C4-2B (cell line): ENCODE measurements around the gene OPCML.

Source experiments
- H3K27ac ChIP-seq: fragments of 450-650 bp; 2 replicates; pipeline ENCODE4 v1.5.1; 2017
- CTCF ChIP-seq: fragments of 450-650 bp; conservative IDR thresholded peaks from 2 replicates; pipeline ENCODE4 v1.5.1; 2017; ENCODE audit warnings: mild to moderate bottlenecking
- ZFX ChIP-seq: fragments of 450-650 bp; IDR thresholded peaks from 2 replicates; pipeline ENCODE4 v1.6.1; 2017

The OPCML gene

GRCh38 chr11:132788816-132789325 lies 743.4 kb downstream of the OPCML start:
- H3K27ac ChIP-seq = no peak overlapping the region
- TF ChIP-seq CTCF (no peak), ZFX (no peak)

DNA sequence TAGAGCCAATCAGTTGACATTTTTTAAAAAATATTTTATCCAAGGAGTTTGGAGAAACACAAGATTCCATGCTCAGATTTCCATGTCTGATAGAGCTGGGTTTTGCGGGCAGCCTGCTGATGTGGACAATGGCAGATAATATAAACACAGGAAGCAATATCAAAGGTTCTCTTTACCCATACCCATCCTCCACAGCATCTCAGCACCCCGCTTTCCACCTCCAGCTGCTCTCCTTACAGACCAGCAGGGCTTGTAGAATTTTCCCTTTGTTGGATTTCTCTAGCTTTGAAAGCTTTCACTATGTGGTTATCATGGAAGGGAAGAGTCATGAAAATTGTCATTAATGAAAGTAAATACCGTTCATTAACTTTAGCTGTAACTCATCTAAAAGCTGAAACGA lies 746.4 kb downstream of the OPCML start:
- no peak for TF ChIP-seq ZFX
- no peak for TF ChIP-seq CTCF
- no peak overlapping the region for H3K27ac ChIP-seq

DNA sequence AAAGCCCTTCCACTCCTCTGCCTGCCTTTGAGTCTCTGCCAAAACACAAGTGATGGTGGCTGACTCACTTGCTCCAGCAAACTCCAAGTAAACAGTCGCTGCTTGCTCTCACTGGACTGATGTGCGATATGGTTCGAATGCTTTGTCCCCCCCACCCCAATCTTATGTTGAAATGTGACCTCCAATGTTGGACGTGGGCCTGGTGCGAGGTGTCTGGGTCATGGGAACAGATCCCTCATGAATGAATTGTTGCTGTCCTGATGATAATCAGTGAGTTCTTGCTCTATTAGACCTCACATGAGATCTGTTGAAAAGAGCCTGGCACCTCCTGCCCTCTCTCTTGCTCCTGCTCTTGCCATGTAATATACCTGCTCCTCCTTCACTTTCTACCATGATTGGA lies 747.9 kb downstream of the OPCML start:
- no peak for TF ChIP-seq ZFX
- TF ChIP-seq CTCF = no peak
- H3K27ac ChIP-seq = no peak overlapping the region

DNA sequence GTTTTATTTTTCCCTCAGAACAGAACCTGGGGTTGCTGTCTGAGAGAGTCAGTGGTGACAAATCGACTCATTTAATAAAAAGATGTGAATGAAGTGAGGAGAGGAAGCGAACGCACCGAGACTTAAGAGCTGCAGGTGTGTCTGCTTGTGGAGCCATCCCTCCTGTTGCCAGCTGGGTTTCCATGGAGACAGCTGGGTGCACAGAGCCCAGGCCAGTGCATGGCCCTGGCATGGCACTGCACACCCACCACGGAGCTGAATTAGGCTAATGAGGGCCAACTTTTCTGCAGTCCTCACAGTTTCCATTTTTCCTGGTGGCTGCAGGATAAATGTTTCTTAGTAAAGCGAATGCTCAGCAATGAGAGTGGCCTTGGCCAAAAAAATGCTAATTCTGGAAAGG lies 750.2 kb downstream of the OPCML start:
- TF ChIP-seq ZFX (no peak), CTCF (no peak)
- no peak overlapping the region for H3K27ac ChIP-seq

DNA sequence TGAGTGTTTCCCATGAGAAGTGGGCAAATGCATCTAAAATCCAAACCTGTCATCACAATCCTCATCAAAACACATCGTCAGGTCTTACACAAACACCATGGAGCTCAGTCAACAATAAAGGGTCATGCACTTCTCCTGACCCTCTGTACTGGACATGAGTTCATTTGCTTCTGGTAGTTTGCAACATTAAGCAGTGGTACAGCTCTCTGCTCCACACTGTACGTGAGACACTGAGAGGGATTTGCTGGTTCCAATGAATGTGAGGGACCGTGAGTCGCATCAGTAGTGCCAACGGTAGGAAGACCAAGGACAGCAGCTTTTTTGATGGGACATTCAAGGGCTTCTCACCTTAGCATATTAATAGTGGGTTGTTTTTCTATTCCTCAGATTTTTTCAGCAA lies 752.3 kb downstream of the OPCML start:
- TF ChIP-seq ZFX = no peak
- no peak for TF ChIP-seq CTCF
- H3K27ac ChIP-seq = no peak overlapping the region

- TF ChIP-seq ZFX (no peak), CTCF (no peak)
- no peak overlapping the region for H3K27ac ChIP-seq
Measured at GRCh38 chr11:132779497-132779896, 752.8 kb downstream of the OPCML start.

DNA sequence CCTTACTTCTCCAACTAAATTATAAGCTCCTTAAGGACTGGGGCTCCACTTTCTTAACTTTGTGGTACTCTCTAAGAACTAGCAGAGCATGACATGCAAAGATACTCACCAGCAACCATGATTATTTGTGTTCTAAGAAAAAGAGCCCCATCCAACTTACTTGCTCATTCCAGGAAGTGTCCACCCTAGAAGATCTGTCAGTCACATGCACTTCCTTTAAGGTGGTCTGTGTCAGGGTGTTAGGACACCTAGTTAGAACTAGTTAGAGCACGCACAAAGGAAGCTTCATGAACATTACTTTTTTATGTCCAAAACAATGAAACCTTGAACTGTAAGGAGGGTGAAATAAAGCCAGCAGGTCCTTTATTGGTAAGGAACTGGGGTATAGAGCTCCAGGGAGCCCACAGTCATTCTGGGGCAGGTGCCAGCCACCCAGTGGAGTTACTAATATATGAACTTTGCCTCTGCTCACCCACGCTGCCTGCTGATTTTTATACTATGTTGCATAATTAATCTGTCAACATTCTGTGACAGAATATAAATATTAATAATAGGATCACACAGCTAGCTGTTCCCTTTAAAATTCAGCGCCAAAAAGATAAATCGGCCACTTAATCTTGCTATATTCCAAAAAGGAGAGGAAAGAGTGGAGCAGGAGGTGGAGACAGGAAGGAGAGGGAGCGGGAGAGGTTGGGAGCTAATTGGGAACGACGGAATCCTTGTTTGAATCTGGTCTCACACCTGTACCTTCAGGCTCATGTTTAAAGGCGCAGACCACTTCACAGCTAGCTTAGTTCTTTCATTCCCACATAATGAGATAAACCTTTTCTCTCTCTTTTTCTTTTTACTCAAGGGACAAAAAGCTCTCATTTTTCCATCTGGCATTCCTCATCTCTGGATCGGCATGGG lies 755.0 kb downstream of the OPCML start:
- H3K27ac ChIP-seq = no peak overlapping the region
- no peak for TF ChIP-seq CTCF
- no peak for TF ChIP-seq ZFX
